GM18505 (cell line): Measurements from ENCODE around the gene ZNF19.

Source experiments
- ATAC-seq: cut with Tn5 transposase; IDR thresholded peaks from one replicate; pipeline ENCODE4 v1.9.1; 2021; ENCODE audit not compliant: unreplicated experiment
- POLR2A ChIP-seq: IDR thresholded peaks from 4 replicates; pipeline ENCODE4 v1.6.1; 2011; ENCODE audit warnings: borderline replicate concordance; ENCODE audit not compliant: insufficient read depth, insufficient read length; ENCODE audit errors: extremely low read depth

Gene ZNF19

DNA sequence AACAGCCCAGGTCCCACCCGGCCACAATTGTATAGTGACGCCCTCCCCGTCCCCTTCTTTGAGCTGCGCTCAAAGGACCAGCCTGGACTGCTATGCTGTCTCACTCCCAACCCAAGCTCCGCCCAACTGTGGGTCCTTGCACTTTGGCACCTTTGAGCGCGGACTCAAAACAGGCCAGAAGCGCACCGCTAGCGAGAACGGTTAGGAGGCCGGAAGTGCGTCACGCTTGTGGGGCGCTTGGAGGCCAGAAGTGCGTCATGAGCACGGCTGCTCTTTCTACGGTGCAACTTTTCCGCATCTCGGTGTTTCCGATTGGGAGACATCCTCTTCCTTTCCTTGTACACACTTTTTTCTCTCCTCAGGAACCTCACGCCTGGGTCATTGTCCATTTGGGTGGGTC is at the start of gene ZNF19:
TSS of gene ZNF19 (minus strand) at position 203 of the 400 bp plus-strand sequence. CDS start 7,210 bp downstream, outside the sequence.
- no peak for TF ChIP-seq POLR2A
- ATAC-seq = no peak

DNA sequence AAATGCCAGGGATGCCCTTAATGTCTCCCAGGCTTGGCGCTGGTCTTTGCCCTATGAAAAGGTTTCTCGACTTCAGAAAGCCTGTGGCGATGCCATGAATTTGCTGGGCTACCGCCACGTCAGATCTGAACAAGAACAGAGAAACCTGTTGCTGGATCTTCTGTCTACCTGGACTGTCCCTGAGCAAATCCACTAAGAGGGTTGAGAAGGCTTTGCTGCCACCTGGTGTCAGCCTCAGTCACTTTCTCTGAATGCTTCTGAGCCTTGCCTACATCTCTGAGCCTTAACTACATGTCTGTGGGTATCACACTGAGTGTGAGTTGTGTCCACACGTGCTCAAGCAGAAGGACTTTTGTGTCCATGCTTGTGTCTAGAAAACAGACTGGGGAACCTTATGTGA is 48.5 kb upstream of the ZNF19 start:
- ATAC-seq = no peak
- TF ChIP-seq POLR2A = no peak

DNA sequence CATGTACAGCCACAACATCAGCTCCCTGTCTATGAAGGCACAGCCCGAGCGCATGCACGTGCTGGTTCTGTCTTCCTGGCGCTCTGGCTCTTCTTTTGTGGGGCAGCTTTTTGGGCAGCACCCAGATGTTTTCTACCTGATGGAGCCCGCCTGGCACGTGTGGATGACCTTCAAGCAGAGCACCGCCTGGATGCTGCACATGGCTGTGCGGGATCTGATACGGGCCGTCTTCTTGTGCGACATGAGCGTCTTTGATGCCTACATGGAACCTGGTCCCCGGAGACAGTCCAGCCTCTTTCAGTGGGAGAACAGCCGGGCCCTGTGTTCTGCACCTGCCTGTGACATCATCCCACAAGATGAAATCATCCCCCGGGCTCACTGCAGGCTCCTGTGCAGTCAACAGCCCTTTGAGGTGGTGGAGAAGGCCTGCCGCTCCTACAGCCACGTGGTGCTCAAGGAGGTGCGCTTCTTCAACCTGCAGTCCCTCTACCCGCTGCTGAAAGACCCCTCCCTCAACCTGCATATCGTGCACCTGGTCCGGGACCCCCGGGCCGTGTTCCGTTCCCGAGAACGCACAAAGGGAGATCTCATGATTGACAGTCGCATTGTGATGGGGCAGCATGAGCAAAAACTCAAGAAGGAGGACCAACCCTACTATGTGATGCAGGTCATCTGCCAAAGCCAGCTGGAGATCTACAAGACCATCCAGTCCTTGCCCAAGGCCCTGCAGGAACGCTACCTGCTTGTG is 47.8 kb upstream of the ZNF19 start:
- ATAC-seq = no peak
- TF ChIP-seq POLR2A = no peak

DNA sequence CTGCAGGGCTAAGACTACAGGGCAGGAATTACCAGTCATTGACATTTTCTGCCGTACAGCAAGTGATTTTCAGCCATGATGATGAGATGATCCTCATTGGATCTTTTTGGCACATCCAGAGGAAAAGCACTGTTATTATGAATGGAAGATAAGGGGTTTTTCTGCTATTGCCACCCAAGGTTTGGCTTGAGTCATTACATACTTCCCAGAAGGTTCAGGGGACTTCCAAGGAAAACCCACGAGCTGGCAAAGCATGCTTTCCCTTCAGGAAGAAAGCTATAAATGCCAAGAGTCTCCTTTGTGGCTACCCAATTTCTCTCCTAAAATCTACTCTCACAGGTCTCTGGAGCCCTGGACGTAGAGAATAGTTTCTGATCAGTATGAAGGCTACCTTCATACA is 43.2 kb upstream of the ZNF19 start:
- no peak for TF ChIP-seq POLR2A
- ATAC-seq = no peak

DNA sequence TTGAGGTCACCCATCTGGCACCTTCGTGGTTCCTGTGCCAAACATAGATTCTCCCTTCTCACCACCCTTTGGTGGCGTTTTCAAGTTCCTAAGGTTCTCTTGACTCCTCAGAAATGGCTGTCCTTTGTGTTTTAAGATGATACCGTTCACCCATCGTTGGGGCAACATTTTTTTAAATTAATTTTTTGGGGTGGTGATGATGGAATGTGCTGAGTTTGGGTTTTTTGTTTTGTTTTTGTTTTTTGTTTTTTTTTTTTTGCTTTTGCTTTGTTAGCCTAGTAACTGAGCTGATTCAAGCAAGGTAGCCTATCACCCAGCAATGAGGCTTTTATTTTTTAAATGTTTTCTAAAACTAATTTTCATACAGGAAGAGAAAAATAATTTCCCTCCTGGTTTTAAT is 39.7 kb upstream of the ZNF19 start:
- no peak for ATAC-seq
- TF ChIP-seq POLR2A = no peak

DNA sequence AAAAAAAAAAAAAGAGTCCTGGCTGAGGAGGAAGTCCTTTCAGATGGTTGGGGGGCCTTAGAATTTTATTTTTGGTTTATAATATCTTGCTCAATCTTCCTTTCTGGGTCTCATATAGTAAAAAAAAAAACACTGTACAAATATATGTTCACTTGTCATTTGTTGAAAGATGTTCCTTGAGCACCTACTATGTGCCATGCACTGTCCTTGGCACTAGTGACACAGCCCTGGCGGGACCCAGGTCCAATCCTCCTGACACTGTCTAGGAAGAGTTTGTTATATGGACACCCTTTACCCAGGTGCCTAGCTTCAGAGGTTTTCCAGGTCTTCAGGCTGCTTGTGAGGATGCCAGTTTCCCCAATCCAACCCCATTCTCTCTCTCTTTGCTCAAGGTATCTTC is 39.1 kb upstream of the ZNF19 start:
- ATAC-seq = no peak
- no peak for TF ChIP-seq POLR2A

DNA sequence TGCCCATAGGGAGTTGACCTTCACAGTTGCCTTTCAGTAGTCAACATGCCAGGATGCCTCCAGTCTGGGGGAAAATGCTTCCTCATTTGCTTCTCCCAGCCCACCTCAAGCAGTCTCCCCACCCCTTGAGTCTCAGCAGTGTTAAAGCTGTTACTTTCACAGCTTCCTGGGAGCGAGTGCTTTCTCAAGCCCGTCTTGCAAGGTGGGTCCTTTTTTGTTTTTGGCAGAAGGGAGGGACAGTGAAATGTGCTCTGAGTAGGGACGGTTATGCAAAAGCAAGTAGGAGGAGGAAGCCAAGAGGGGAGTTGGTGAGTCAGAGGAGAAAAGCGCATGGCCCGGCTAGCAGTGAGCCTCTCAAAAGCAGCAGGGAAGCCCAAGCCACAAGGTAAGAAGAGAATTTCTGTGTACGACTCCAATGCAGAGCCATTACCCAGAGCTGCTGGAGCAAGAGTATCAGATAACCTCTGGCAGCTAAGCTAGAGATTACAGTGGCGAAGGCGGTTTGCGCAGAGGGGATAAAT is 37.0 kb upstream of the ZNF19 start, which contains the start of gene CHST4:
TSS of gene CHST4 (plus strand) at position 316 of the 521 bp plus-strand sequence. CDS start 10,252 bp downstream, outside the sequence.
- ATAC-seq = no peak
- no peak for TF ChIP-seq POLR2A

DNA sequence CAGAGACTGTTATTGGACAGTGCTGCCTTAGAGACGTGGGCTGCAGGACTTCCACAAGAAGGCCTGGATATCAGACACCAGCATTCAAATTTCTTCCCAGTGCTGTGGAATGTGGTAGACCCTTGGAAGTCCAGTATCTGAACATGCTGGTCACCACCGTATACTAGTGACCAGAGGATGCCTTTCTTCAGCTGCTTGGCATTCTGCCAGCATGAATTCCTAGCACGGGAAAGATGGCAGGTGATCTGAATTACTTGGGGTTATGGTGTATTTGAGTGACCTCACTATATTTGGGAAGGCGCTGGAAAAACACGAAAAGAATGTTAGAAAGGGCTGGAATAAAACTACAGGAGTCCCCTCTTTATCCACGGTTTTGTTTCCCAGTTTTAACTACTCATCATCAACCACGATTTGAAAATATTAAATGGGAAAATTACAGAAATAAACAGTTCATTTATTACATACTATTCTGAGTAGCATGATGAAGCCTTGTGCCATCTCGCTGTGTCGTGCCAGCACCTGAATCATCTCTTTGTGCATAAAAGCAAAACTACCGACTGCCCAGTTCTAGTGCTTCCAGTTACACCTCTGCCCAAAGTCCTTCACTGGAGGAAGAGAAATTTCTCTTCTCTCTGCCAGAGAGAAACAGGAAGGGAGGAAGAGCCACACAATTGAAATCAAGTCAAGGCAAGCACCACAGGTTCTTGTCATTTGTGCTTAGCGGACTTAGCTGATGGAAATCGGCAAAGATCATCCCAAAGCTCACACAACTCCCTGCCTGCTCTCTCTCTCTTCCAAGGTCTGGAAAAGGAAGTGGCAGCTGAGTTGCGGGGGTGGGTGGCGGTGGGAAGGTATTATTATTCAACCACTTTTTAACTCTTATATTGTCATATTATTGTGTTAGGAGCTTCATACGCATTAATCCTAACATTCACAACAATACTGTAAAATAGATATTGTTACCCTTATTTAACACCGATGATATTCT is 35.7 kb upstream of the ZNF19 start:
- no peak for ATAC-seq
- TF ChIP-seq POLR2A = no peak

DNA sequence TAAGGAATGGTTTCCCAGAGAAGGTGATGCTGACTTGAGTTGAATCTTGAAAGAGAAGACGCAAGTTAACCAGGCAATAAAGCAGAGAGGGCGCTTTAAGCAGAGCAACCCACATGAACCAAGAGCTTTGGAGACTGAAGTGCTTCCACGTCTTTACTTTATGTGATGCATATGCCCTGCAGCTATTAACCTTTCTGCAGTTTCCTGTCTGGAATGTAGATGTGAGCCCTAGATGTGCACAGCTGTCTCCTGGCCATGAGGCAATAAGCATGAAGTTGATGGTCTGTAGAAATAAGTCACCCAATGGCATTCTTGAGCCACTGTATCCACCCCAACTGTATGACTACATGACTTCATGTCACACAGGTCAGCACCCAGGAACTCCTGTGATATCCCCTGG is 31.4 kb upstream of the ZNF19 start:
- no peak for ATAC-seq
- no peak for TF ChIP-seq POLR2A

DNA sequence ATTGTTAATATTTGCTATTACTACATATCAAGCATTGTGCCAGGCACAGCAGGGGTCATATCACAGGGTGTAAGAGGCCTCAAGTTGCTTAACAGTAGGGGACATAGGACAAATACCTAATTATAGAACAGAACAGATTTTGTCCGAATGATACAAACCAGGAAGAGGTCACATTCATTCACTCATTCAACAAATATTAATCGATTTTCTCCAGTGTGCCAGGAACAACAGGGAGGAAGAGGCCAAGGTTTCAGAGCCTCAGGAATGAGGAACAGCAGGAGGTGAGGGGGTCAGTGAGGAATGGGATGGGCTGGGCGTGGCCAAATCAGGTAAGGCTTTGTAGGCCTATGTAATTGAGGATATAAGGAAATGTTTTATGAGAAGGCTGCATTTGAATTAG is 25.9 kb upstream of the ZNF19 start:
- ATAC-seq = no peak
- no peak for TF ChIP-seq POLR2A

DNA sequence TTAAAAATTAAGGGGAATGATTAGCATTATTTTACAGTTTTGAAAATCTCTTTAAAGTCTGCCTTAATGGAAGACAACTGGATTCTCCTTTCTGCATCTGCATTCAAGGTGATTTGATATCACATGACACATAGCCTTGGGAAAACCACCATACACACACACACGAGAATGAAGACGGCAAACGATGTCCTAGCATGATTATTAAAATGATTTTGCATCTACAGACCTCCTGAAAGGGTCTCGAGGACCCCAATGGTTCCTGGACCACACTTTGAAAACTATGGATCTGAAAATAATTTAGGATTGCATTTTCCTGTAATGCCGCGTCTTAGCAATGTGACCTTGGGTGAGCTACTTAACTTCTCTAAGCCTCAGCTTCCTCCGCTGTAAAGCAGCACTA is 25.4 kb upstream of the ZNF19 start:
- TF ChIP-seq POLR2A = no peak
- ATAC-seq = no peak

DNA sequence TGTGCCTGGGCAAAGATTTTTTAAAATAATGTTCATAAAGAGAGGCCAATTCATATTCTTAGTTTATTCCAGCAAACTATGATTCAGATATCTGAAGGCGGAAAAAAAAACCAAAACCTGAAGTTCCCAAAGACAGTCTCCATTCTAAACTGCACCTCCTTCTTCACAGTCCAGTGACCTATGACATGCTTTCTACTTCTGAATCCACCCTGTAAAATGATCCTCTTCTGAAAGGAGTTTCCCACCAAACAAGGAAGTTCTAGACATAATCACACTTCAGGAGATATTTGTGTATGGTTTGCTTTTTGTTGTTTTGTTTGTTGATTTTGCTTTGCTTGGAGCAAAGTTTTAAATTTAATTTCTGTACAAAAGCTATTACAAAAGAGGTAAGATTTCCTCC is 24.2 kb upstream of the ZNF19 start:
- no peak for TF ChIP-seq POLR2A
- no peak for ATAC-seq

DNA sequence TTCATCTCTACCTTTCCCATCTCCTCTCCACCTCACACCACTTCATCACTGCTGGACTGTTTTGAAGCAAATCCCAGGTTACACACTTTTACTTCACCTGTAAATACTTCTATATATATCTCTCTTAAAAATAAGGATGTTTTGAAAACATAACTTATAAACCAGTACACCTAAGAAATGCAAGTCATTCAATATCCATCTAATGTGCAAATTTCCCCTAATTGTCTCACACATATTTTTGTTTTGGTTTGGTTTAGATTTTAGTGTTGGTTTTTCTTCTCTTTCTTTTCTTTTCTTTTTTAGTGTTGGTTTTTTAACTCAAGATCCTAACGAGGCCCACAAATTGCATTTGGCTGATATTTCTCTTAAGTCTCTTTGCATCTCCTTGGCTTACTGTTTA is 17.9 kb upstream of the ZNF19 start:
- TF ChIP-seq POLR2A = no peak
- ATAC-seq = no peak
